Measurements from ENCODE around the gene TMEM97. TPM values are rescaled to one million over a fixed set of nuclear protein-coding genes. Genes with fewer than 3 reads are reported as not detected.

Gene TMEM97
- 53.6 and 70.8 TPM in 2 replicates for total RNA-seq

GRCh38 chr17:28318759-28319597, at the start of gene TMEM97:
Gene TMEM97, plus strand, starts transcription at chr17:28319200. Its CDS starts 40 bp downstream, at chr17:28319240.

GRCh38 chr17:28335201-28335958, 16.4 kb downstream of the TMEM97 start, which contains the start of the genes IFT20 and TNFAIP1:
Gene IFT20, minus strand, starts transcription at chr17:28335472. Its CDS starts 3,487 bp downstream, at chr17:28331985.
Gene TNFAIP1, plus strand, starts transcription at chr17:28335761. Its CDS starts 3,761 bp downstream, at chr17:28339522.

DNA sequence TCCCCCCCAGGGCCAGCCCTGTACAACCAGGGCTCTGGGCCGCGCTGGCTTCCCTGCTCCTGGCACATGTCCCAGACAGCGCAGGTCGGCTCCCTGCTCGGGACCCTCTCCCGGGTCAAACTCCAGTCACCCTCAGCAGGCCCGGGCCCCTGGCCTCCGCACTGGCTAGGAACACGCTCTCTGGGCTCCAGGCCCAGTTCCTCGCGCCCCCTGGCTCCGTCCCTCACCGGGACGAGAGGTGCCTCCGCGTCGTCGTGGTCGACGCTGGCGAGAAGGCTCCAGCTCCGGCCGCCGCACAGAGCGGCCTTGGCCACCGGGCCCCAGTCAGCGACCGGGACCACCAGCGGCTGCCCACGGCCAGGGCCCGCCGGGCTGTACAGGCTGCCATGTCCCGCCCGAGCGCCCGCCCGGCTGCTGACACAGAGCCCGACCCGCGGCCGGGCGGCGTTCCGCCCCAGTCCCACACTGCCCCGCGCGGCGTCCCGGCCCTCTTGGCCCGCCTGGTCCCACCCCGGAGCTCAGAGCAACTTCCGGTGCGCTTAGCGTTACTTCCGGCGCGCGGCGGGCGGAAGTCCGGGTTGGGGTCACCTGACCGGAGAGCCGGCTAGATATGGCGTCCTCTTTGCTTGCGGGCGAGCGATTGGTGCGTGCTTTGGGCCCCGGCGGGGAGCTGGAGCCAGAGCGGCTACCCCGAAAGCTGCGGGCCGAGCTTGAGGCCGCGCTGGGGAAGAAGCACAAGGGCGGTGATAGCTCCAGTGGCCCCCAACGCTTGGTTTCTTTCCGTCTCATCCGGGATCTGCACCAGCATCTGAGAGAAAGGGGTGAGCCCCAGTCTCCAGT, 38.3 kb downstream of the TMEM97 start, which contains the start of gene POLDIP2:
Gene POLDIP2 (minus strand): TSS at position 467 of the 840 bp plus-strand sequence. CDS start 79 bp downstream, at position 388.

DNA sequence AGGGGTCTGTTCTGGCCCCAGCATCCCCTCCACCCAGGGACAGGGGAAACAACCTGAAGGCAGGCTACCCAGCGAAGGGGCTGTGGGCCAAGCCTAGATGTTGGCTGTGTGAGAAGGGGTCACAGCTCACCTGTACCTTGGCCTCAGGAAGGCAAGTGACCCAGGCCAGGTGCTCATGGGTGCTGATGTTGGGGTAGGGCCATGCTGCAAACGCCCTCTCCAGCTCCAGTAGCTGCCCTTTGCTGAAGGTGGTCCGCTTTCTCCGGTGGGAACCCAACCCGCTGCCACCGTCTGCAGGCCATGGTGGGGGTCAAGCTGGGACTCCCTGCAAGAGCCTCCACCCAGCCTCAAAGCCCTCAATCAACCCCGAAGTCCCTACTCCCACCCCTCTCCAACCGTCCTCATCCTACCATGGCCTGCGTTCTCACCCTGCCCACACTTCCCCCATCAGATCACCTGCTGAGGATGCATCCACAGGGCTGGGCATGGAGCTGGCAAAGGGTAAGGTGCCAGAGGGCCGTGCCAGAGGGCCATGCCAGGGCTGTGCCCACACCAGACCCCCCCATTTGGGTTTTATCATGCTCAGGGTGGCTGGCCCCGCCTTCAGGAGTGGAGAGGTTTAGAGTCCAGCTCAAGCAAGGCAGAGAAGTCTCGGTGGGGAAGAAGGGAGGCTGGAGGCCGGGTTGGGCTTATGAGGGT, 45.8 kb downstream of the TMEM97 start, which contains the start of gene SEBOX:
Gene SEBOX (minus strand): TSS at position 535 of the 699 bp plus-strand sequence. CDS start 48 bp downstream, at position 487.

DNA sequence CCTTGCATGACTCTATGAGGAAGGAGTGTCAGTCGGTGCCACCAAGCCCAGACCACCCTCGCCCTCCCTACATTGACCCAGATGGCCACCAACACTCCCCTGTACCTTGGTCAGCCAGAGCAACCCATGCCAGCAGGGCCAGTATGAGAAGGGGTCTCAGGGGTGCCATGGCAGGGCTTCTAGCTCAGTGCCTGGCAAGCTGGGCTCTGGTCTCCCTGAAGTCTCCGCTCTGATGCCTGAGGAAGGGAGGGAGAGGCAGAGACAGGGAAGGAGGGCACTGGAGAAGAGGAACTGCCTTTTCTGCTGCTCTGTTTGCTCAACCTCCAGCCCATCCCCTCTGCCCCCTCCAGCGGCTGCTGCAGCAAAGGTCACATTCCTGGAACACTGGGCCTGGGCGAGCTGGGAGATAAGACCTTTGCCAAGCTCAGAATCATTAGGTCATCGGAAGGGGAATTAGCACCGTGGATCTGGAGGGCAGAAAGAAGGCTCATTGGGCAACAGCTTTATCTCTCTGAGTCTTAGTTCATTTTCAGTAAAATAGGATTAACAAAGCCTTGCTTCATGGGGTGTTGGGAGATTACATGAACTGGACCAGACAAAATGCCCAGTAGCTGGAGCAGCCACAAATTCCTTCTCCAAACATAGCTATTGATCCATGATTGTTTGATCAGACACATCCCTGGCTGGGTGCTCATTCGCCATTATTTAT, 51.2 kb downstream of the TMEM97 start, which contains the start of gene VTN:
Gene VTN (minus strand): TSS at position 273 of the 709 bp plus-strand sequence. CDS start 104 bp downstream, at position 169.

DNA sequence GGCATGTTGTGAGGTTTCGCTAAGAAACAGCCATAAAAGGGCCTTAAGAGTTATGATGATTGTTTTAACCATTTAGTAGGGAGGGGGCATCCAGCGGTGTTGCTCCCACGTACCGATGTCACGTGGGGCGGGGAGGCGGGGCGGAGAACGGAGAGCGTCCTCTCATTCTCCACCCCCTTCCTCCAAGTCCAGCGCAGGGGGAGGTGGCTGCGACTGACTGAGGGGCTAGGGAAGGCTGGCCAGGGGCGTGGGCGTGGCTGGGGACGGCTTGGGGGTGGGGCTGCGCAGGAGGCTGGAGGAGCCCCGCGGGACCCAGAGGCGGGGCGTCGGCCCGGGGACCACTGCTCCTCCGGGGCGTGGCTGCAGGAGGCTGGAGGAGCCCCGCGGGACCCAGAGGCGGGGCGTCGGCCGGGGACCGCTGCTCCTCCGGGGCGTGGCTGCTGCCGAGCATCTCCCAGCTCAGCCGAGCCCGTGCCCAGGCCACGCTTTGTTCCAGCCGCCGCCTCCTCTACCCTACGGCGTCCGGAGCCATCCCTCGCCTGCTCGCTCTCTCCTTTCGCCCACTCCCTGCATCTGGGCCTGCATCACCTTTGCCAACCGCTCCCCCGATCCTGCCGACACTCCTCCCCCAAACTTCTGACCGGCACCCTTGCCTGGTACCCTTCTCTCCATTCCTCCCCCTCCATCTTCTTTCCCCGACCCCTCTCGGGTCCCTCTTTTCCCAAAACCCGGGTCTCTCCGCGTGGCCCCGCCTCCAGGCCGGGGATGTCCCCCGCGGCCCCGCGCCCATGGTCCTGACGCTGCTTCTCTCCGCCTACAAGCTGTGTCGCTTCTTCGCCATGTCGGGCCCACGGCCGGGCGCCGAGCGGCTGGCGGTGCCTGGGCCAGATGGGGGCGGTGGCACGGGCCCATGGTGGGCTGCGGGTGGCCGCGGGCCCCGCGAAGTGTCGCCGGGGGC, 52.5 kb downstream of the TMEM97 start, which contains the start of gene SARM1:
Gene SARM1 (plus strand): TSS at position 450 of the 958 bp plus-strand sequence. CDS start 339 bp downstream, at position 789.

Other genes with a start within 250 kb of the TMEM97 start
- gene IFT20, start 16.3 kb downstream of the TMEM97 start, total RNA-seq, result 29.9 and 36.4 TPM in 2 replicates
- gene TNFAIP1, start 16.6 kb downstream of the TMEM97 start, total RNA-seq, result 22.8 and 26.0 TPM in 2 replicates
- 80.5 and 81.9 TPM in 2 replicates for gene POLDIP2, start 38.3 kb downstream of the TMEM97 start, total RNA-seq
- not detected in 2 replicates for gene SEBOX, start 46.0 kb downstream of the TMEM97 start, total RNA-seq
- gene VTN, start 51.1 kb downstream of the TMEM97 start, total RNA-seq, result not detected in 2 replicates
- 8.0 and 8.5 TPM in 2 replicates for gene SARM1, start 52.5 kb downstream of the TMEM97 start, total RNA-seq
- 4.7 and 4.8 TPM in 2 replicates for gene SLC46A1, start 87.0 kb downstream of the TMEM97 start, total RNA-seq
- gene SLC13A2, start 154.4 kb downstream of the TMEM97 start, total RNA-seq, result not detected in 2 replicates
- gene FOXN1, start 187.1 kb downstream of the TMEM97 start, total RNA-seq, result not detected in 2 replicates
- gene UNC119, start 233.4 kb downstream of the TMEM97 start, total RNA-seq, result 15.4 and 17.8 TPM in 2 replicates

Measured in subcutaneous preadipocyte (primary cell).